PC-9 (cell line): ENCODE data around the gene SF1.

Experiments
- EZH2 ChIP-seq: fragments of 200-600 bp; sonication (generic); IDR thresholded peaks from 2 replicates; pipeline ENCODE4 v1.8.0; 2017; ENCODE audit warnings: antibody characterized with exemption, low read depth
- TF ChIP-seq, protein P1 (sequence below): fragments of 200-600 bp; sonication (generic); conservative IDR thresholded peaks from 2 replicates; pipeline ENCODE4 v1.6.1; 2017; ENCODE audit warnings: mixed run types, antibody characterized with exemption, mild to moderate bottlenecking, moderate library complexity

- TF ChIP-seq, protein P1, sequence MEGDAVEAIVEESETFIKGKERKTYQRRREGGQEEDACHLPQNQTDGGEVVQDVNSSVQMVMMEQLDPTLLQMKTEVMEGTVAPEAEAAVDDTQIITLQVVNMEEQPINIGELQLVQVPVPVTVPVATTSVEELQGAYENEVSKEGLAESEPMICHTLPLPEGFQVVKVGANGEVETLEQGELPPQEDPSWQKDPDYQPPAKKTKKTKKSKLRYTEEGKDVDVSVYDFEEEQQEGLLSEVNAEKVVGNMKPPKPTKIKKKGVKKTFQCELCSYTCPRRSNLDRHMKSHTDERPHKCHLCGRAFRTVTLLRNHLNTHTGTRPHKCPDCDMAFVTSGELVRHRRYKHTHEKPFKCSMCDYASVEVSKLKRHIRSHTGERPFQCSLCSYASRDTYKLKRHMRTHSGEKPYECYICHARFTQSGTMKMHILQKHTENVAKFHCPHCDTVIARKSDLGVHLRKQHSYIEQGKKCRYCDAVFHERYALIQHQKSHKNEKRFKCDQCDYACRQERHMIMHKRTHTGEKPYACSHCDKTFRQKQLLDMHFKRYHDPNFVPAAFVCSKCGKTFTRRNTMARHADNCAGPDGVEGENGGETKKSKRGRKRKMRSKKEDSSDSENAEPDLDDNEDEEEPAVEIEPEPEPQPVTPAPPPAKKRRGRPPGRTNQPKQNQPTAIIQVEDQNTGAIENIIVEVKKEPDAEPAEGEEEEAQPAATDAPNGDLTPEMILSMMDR, result no peak
- no peak for TF ChIP-seq EZH2
Measured at GRCh38 chr11:64765851-64766665, 12.3 kb downstream of the SF1 start.
